Measurements from ENCODE around the gene LTO1.

GRCh38 chr11:69644071-69644961 is 30.8 kb downstream of the LTO1 start:
- TF ChIP-seq CTCF (IDR thresholded peaks at IDR 0.05) (no peak), POLR2A (IDR thresholded peaks at IDR 0.05) (no peak)

Measured in uterus (tissue), 2 donors.